Cardiac muscle cell (in vitro differentiated cells and primary cell): ENCODE results near the gene ZNF316. TPM values are rescaled to one million over a fixed set of nuclear protein-coding genes. Genes with fewer than 3 reads are reported as not detected.

Source experiments
- DNase-seq, 2 donors: peaks; one replicate each; pipeline versions ENCODE4 v3.0.0 to v3.0.0-alpha.2; 2010 to 2017; ENCODE audit warnings: low read depth in 1 of 2, low spot score in 1 of 2
- H3K27ac ChIP-seq: fragments of 200-600 bp; sonication (generic); 2 replicates; pipeline ENCODE4 v1.5.1; 2016
- H3K27me3 ChIP-seq: fragments of 200-600 bp; sonication (generic); 2 replicates; pipeline ENCODE4 v1.6.0; 2016; ENCODE audit warnings: control low read depth
- H3K36me3 ChIP-seq: fragments of 200-600 bp; sonication (generic); 2 replicates; pipeline ENCODE4 v1.5.1; 2016; ENCODE audit warnings: control low read depth
- H3K4me1 ChIP-seq: fragments of 200-600 bp; sonication (generic); 2 replicates; pipeline ENCODE4 v1.8.1; 2017; ENCODE audit warnings: low read depth, mild to moderate bottlenecking, mixed run types
- H3K4me3 ChIP-seq: fragments of 200-600 bp; sonication (generic); 2 replicates; pipeline ENCODE4 v1.5.1; 2016; ENCODE audit warnings: mild to moderate bottlenecking
- H3K9me3 ChIP-seq: fragments of 200-600 bp; sonication (generic); 2 replicates; pipeline ENCODE4 v1.5.1; 2017; ENCODE audit warnings: low read depth, mild to moderate bottlenecking, control low read depth
- CTCF ChIP-seq: IDR thresholded peaks from 2 replicates; pipeline ENCODE4 v1.5.1; 2012; ENCODE audit warnings: low read depth, mild to moderate bottlenecking, low read length
- polyA plus RNA-seq: library from polyadenylated mRNA; unstranded; fragments of >200 nt; fragmentation: Nextera tagmentation; extraction: Ambion mirVana; gene quantifications from 2 replicates; pipeline ENCODE4 v1.2.1, GENCODE V29; 2016
- total RNA-seq: library from RNA; depleted of rRNA; stranded (reverse); fragments of >200 nt; gene quantifications from 2 replicates; pipeline ENCODE4 v1.2.3, GENCODE V29; 2016

ZNF316 gene
- total and polyA plus RNA-seq, 2 experiments from 2014 or later: 24.9 to 40.6 TPM

- Histone ChIP-seq H3K27ac (no peak overlapping the region), H3K4me3 (no peak overlapping the region), H3K4me1 (no peaks in the 10 kb centered on the region), H3K9me3 (no peaks in the 10 kb centered on the region), H3K36me3 (peaks cover 31% of the 10 kb centered on the region), H3K27me3 (no peaks in the 10 kb centered on the region)
- no peak for TF ChIP-seq CTCF
- DNase-seq: no peak
Measured at GRCh38 chr7:6652446-6653011, 15.4 kb downstream of the ZNF316 start.

- no peak overlapping the region for H3K4me3 ChIP-seq
Measured at GRCh38 chr7:6653071-6654003, 16.2 kb downstream of the ZNF316 start.

GRCh38 chr7:6654113-6654841, 17.2 kb downstream of the ZNF316 start:
- H3K4me1 ChIP-seq: no peaks in the 10 kb centered on the region
- no peaks in the 10 kb centered on the region for H3K27me3 ChIP-seq
- no peak overlapping the region for H3K4me3 ChIP-seq
- DNase-seq: no peak
- TF ChIP-seq CTCF: no peak
- H3K27ac ChIP-seq: no peak overlapping the region
- H3K9me3 ChIP-seq: no peaks in the 10 kb centered on the region
- peaks cover 31% of the 10 kb centered on the region for H3K36me3 ChIP-seq

More at GRCh38 chr7:6653071-6654003, 16.2 kb downstream of the ZNF316 start:
- H3K9me3 ChIP-seq: no peaks in the 10 kb centered on the region
- no peaks in the 10 kb centered on the region for H3K4me1 ChIP-seq
- no peak for DNase-seq
- no peaks in the 10 kb centered on the region for H3K27me3 ChIP-seq
- H3K27ac ChIP-seq: no peak overlapping the region
- peaks cover 31% of the 10 kb centered on the region for H3K36me3 ChIP-seq
- no peak for TF ChIP-seq CTCF

- no peak for TF ChIP-seq CTCF
- Histone ChIP-seq H3K4me1 (no peaks in the 10 kb centered on the region), H3K27me3 (no peaks in the 10 kb centered on the region), H3K4me3 (no peak overlapping the region), H3K27ac (no peak overlapping the region), H3K36me3 (peaks cover 31% of the 10 kb centered on the region), H3K9me3 (no peaks in the 10 kb centered on the region)
- DNase-seq: no peak
Measured at GRCh38 chr7:6654842-6655610, 17.9 kb downstream of the ZNF316 start.
